Measurements from ENCODE around the gene ACY1. TPM values are rescaled to one million over a fixed set of nuclear protein-coding genes. Genes with fewer than 3 reads are reported as not detected.

ACY1 gene
- polyA plus RNA-seq (ENCODE audit: insufficient read length in 4 of 4) = 100 to 1,000 TPM in 1 of 4 donors, 10 to 100 TPM in 3; 23.9 to 132 (median 83.9) TPM

GRCh38 chr3:51982838-51983577 lies at the start of gene ACY1:
Gene ACY1 (plus strand): TSS chr3:51983535. CDS start chr3:51984065, 530 bp downstream.
- DNase-seq (ENCODE audit: low read depth in 4 of 4, low spot score in 3 of 4) = peak in 1 of 4 donors; percentile 73

GRCh38 chr3:51934139-51934850 lies 49.0 kb upstream of the ACY1 start:
- DNase-seq (ENCODE audit: low read depth in 4 of 4, low spot score in 3 of 4) = no peak

GRCh38 chr3:51934991-51935885 lies 48.1 kb upstream of the ACY1 start:
- DNase-seq (ENCODE audit: low read depth in 4 of 4, low spot score in 3 of 4) = no peak

- no peak for DNase-seq (ENCODE audit: low read depth in 4 of 4, low spot score in 3 of 4)
These were observed 47.2 kb upstream of the ACY1 start for GRCh38 chr3:51935886-51936755.

- no peak for DNase-seq (ENCODE audit: low read depth in 4 of 4, low spot score in 3 of 4)
These were observed 46.3 kb upstream of the ACY1 start for GRCh38 chr3:51937014-51937413.

DNA sequence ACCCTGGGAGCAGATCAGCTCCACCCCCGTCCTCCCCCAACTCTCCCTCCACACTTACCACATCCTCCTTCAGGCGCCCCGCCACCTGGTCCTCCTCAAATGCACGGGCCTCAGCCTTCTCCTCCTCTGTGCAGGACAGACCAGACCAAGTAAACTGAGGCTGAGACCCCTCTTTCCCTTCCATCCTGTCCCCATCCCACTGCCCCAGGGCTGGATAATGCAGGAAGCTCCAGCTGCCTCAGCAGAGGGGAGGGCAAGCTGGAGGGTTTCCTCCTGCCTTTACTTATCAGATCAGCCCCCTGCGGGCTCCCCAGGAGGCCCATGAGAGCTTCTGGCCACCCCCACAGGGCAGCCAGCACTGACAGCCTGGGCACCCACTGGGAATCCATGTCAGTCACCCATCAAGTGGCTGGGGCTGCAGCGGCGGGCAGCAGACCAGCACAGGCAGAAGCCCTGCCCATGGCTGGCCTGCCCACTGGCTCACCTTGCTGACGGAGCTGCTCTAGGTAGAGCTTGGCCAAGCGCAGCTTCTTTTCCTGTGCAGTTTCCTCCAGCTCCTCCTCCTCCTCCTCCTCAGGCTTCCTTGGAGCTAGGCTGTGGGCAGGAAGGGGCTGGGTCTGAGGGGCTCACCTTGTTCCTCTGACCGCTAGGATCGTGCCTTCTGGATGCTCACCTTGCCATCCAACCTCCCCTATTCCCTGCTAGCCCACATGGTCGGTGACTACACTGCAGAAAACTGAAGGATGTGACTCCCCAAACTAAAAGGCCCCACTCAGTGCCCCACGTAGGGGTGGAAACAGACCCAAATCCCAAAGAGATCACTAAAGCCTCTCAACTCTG lies 45.5 kb upstream of the ACY1 start:
- no peak for DNase-seq (ENCODE audit: low read depth in 4 of 4, low spot score in 3 of 4)

GRCh38 chr3:51938780-51939425 lies 44.4 kb upstream of the ACY1 start:
- DNase-seq (ENCODE audit: low read depth in 4 of 4, low spot score in 3 of 4) = no peak

GRCh38 chr3:51940648-51941462 lies 42.5 kb upstream of the ACY1 start:
- DNase-seq (ENCODE audit: low read depth in 4 of 4, low spot score in 3 of 4) = no peak

DNA sequence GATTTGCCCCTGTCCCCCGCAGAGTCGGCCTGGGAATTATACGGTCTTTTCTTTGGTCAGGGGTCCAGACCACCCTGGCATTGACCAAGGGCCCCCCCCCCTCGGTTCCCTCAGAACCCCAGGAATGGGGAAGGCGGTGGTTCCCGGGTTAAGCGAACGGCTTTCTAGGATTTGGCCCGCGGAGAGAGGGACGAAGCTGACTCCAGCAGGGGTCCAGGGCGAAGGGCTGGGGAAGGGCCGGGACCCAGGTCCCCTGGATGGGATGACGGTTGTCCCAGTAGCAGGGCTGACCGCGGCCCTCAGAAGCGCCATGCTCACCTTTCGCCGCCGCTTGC lies 41.9 kb upstream of the ACY1 start:
- no peak for DNase-seq (ENCODE audit: low read depth in 4 of 4, low spot score in 3 of 4)

- DNase-seq (ENCODE audit: low read depth in 4 of 4, low spot score in 3 of 4) = peak; percentile 99
These were observed 41.3 kb upstream of the ACY1 start, which contains the start of the genes PARP3 and RRP9 for GRCh38 chr3:51941798-51942602. Gene PARP3 (plus strand): TSS chr3:51942363. CDS start chr3:51943356, 993 bp downstream. Gene RRP9 (minus strand): TSS chr3:51941904. CDS start chr3:51941867, 37 bp downstream.

GRCh38 chr3:51942603-51943450 lies 40.5 kb upstream of the ACY1 start:
- no peak for DNase-seq (ENCODE audit: low read depth in 4 of 4, low spot score in 3 of 4)

DNA sequence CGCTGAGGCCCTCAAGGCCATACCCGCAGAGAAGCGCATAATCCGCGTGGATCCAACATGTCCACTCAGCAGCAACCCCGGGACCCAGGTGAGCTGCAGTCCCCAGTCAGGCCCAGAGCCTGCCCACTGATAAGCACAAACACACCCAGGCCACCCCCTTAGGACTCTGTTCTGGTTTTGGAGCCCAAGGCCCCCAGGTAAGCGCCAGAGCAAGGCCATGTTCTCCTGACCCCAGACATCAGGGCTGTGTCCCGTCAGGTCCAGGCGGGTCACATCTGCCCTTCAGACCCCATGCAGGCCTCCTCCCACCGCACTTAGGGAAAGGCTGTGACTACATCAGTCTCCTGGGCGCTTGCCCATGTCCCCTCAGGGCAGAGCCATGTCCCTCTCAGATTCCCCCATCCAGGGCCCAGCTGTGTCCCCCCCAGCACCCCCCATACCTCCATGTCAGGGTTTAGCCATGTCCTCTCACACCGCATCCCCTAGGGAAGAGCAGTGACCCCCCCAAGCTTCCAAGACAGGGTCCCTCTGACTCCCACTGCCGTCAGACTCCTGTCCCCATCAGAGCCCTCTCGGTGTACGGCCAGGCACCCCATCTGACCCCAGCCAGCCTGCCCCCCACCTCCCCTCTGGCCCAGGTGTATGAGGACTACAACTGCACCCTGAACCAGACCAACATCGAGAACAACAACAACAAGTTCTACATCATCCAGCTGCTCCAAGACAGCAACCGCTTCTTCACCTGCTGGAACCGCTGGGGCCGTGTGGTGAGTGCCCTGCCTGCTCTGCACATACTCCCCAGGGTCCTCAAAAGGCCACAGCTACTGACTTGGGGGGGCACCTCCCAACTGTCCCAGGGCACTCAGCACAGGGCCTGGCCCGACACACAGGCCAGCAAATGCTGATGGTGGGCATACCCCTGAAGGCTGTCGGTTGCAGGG lies 39.6 kb upstream of the ACY1 start:
- DNase-seq (ENCODE audit: low read depth in 4 of 4, low spot score in 3 of 4) = no peak

DNA sequence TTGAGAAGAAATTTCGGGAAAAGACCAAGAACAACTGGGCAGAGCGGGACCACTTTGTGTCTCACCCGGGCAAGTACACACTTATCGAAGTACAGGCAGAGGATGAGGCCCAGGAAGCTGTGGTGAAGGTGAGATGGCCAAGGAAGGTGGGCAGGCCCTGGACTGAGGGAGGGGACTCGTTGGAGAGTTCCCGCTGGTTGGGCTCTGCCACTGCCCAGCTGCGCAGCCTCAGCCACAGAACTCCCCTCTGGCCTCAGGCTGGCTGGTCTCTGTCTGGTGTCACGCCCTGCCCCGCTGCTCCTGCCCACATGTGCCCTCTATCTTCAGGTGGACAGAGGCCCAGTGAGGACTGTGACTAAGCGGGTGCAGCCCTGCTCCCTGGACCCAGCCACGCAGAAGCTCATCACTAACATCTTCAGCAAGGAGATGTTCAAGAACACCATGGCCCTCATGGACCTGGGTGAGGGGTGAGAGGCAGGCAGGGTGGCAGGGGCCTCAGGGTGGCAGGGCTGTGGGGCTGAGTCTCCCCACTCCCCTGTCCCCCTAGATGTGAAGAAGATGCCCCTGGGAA lies 38.8 kb upstream of the ACY1 start:
- no peak for DNase-seq (ENCODE audit: low read depth in 4 of 4, low spot score in 3 of 4)

- DNase-seq (ENCODE audit: low read depth in 4 of 4, low spot score in 3 of 4) = no peak
These were observed 38.1 kb upstream of the ACY1 start for GRCh38 chr3:51945031-51945840.

Measured in left renal pelvis (tissue), 4 donors.